ENCODE results near the gene MYO9A. TPM values are rescaled to one million over a fixed set of nuclear protein-coding genes. Genes with fewer than 3 reads are reported as not detected.

The MYO9A gene
- total RNA-seq, 3 donors from 2014 or later, result 64.2 to 128 (median 86.5) TPM

DNA sequence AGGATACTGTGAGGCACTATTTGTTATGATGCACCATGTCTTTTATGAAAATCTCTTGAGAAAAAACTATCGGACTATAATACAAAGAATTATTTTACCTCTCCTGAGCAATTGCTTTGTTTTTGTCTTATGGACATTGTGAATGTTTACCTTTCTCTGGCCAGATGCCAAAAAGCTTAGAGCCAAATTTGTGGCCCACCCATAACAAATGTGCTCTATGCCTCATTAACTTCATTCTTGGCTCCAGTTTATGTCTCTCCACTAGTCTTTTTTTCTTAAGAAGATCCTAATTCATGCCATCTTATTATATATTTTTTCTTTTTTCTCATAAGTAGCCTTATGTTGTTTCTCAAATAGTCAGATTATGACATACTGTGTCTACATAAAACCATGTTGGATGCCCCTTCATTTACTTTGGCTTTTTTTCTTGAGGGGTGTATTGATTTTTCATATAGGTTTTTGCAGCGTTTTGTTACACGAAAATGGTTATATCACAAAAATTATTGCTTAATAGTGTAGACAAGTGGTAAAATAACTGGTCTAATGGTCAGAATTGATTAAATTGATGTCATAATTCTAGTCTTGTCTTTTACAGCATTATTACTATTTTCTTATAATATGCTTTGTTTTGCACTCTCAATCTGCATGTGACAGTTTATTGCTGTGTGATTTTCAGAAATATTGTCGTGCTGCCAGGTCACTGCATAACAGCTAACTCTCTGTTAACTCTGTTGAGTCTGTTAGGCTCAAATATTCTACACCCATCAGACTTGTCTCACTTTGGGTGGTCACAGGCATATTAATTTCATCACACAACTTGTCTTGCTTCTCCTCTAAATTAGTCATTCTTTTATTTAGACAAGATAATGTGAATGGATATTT is 18.5 kb upstream of the MYO9A start:
- TF ChIP-seq CTCF (IDR thresholded peaks at IDR 0.05), result no peak
- no peak for TF ChIP-seq POLR2A (IDR thresholded peaks at IDR 0.05)
- TF ChIP-seq POLR2AphosphoS5 (IDR thresholded peaks at IDR 0.05), result no peak
- no peak overlapping the region for H3K4me3 ChIP-seq
- H3K27me3 ChIP-seq, result no peaks in the 10 kb centered on the region
- no peaks in the 10 kb centered on the region for H3K4me1 ChIP-seq
- H3K27ac ChIP-seq, result no peak overlapping the region
- no peaks in the 10 kb centered on the region for H3K9me3 ChIP-seq
- no peak for DNase-seq (ENCODE audit: low spot score in 2 of 2)
- H3K36me3 ChIP-seq, result no peaks in the 10 kb centered on the region
- intact Hi-C loops (cut with DNase I; ENCODE audit: low total_unique reads), result no loop called here

DNA sequence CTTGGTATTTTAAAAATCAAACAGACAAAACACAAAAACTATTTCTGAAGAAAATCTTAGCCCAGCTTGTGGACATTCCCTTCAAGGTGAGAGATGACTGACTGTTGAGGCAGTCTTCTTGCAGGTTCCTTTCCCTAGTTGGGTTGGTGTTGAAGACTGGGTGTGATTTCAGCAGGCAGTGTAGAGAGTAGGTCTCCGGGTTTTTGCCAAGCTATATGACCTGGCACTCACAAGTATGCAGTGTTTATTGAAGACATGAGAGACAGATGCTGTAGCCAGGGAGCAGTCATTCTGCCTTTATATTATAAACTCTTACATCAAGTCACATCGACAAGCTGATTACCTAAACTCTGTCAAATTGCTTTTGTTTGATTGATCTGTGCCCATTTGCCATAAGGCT is 17.8 kb upstream of the MYO9A start:
- Histone ChIP-seq H3K36me3 (no peaks in the 10 kb centered on the region), H3K27ac (no peak overlapping the region), H3K4me3 (no peak overlapping the region), H3K4me1 (no peaks in the 10 kb centered on the region), H3K27me3 (no peaks in the 10 kb centered on the region), H3K9me3 (no peaks in the 10 kb centered on the region)
- DNase-seq (ENCODE audit: low spot score in 2 of 2), result no peak
- TF ChIP-seq POLR2AphosphoS5 (IDR thresholded peaks at IDR 0.05) (no peak), CTCF (IDR thresholded peaks at IDR 0.05) (no peak), POLR2A (IDR thresholded peaks at IDR 0.05) (no peak)
- intact Hi-C loops (cut with DNase I; ENCODE audit: low total_unique reads), result no loop called here

- Histone ChIP-seq H3K4me1 (no peaks in the 10 kb centered on the region), H3K9me3 (no peaks in the 10 kb centered on the region), H3K4me3 (no peak overlapping the region), H3K27ac (no peak overlapping the region), H3K27me3 (no peaks in the 10 kb centered on the region), H3K36me3 (no peaks in the 10 kb centered on the region)
- intact Hi-C loops (cut with DNase I; ENCODE audit: low total_unique reads), result no loop called here
- DNase-seq (ENCODE audit: low spot score in 2 of 2), result no peak
- TF ChIP-seq POLR2A (IDR thresholded peaks at IDR 0.05) (no peak), CTCF (IDR thresholded peaks at IDR 0.05) (no peak), POLR2AphosphoS5 (IDR thresholded peaks at IDR 0.05) (no peak)
These were observed 15.3 kb upstream of the MYO9A start for GRCh38 chr15:72133211-72133610.

DNA sequence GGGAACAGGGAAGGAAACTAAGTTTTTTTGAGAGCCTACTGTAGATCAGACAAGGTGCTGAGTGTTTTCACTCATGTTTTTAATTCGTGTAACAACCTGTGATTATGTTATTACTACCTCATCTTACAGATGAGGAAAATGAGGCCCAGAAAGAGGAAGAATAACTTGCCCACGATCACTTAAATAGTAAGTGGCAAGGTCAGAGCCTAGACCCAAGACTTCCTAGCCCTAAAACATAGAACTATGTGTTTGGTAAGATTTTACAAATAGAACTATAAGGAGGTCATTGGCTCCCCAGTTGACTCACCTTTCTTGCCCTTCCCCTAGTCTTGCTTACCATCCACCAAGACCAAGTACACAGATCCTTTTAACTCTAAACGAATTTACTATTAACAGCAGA is 14.0 kb upstream of the MYO9A start:
- Histone ChIP-seq H3K9me3 (no peaks in the 10 kb centered on the region), H3K27ac (no peak overlapping the region), H3K27me3 (no peaks in the 10 kb centered on the region), H3K4me1 (no peaks in the 10 kb centered on the region), H3K4me3 (no peak overlapping the region), H3K36me3 (no peaks in the 10 kb centered on the region)
- TF ChIP-seq POLR2A (IDR thresholded peaks at IDR 0.05), result no peak
- intact Hi-C loops (cut with DNase I; ENCODE audit: low total_unique reads), result no loop called here
- no peak for DNase-seq (ENCODE audit: low spot score in 2 of 2)

DNA sequence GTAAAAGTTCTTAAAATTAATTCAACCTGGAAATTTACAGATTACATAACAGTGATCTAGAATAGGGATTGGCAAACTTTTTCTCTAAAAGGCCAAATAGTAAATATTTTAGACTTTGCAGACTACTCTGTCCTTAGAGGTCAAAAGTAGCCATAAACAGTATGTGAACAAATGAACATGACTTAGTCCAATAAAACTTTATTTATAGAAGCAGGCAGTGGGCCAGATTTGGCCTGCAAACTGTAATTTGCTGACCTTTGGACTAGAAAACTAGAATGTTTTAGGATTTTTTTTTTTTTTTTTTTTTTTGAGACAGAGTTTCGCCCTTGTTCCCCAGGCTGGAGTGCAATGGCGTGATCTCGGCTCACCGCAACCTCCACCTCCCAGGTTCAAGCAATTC is 12.3 kb upstream of the MYO9A start:
- Histone ChIP-seq H3K4me3 (no peak overlapping the region), H3K36me3 (no peaks in the 10 kb centered on the region), H3K4me1 (no peaks in the 10 kb centered on the region), H3K27ac (no peak overlapping the region), H3K27me3 (no peaks in the 10 kb centered on the region), H3K9me3 (no peaks in the 10 kb centered on the region)
- TF ChIP-seq POLR2A (IDR thresholded peaks at IDR 0.05), result no peak
- no peak for TF ChIP-seq CTCF (IDR thresholded peaks at IDR 0.05)
- TF ChIP-seq POLR2AphosphoS5 (IDR thresholded peaks at IDR 0.05), result no peak
- intact Hi-C loops (cut with DNase I; ENCODE audit: low total_unique reads), result no loop called here
- no peak for DNase-seq (ENCODE audit: low spot score in 2 of 2)

Data from breast epithelium (tissue), 4 donors.